Activated T-helper 1 cell treated with anti-CD3 and anti-CD28 coated beads, Interleukin-2, amount 50 U/mL, for 16 hours (primary cell): ENCODE data around the gene WDR17.

Source experiments
- DNase-seq, 2 donors: peaks; one replicate each; pipeline ENCODE4 v3.0.0-alpha.2; 2020; ENCODE audit warnings: low read depth in 1 of 2, low spot score in 1 of 2

The WDR17 gene

DNA sequence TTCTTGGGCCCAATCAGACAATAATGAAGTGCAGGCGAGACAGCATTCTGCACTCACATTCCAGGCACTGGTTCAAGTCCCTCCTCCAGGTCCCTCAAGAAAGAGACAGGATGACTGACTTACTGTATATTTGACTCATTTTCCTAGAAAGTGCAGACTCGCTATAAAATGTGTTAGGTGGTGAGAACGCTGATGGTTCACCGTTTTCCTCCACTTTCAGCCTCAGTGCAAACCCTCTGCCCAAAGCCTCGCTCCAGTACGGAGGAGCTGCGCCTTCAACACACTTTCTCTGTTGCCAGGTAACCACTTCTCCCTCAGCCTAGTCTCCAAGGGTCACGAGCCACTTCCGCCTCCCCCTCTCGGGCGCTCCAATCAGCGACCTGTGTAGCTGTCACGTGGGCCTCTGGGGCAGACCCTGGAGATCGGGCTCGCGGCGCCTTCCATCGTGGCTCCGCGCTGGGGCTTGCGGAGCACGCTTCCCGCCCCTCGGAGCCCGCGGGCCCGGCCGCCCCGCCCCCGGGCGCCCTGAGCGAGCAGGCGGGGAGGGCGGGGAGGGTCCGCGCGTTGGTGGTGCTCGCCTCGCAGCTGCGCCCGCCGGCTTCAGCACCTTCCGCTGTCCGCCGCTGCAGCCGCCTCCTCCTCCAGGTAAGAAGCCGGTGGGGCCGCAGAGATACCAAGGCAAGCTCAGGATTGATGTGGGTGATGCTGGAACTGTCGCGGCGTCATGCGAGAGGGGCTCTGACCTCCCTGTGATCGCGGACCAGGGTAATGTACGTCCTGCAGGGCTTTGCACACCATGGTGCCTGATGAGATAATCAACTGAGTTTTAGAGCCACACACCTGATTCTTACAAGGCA lies at the start of gene WDR17:
TSS of gene WDR17 (plus strand) at position 407 of the 857 bp plus-strand sequence. CDS start 45,740 bp downstream, outside the sequence.
- peak; percentile 34 to 40 for DNase-seq

- DNase-seq = no peak
Observed at GRCh38 chr4:176016601-176017000, 49.0 kb upstream of the WDR17 start.

GRCh38 chr4:176020481-176021085 lies 45.1 kb upstream of the WDR17 start:
- DNase-seq = no peak

- no peak for DNase-seq
Observed at GRCh38 chr4:176030391-176030790, 35.2 kb upstream of the WDR17 start.

DNA sequence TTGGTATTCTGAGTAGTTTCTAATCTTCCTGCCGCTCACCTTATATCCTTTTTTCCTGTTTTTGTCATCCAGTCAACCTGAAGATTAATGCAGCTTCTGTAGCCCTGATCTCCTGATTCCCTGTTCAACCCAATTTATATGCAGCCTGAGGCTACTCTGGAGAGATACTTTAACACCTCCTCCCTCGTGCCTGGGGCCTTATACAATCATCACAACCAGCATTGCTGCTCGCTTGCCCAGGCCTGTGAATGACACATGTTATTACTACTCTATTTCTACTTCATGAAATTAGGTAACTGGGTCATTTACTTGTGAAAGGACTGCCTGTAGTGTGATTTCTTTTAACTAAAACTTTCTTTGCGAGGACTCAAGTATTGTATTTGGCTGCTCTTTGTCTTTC lies 33.7 kb upstream of the WDR17 start:
- no peak for DNase-seq

- DNase-seq = no peak
Observed at GRCh38 chr4:176032454-176032853, 33.2 kb upstream of the WDR17 start.

- DNase-seq = no peak
Observed at GRCh38 chr4:176034499-176034898, 31.1 kb upstream of the WDR17 start.

DNA sequence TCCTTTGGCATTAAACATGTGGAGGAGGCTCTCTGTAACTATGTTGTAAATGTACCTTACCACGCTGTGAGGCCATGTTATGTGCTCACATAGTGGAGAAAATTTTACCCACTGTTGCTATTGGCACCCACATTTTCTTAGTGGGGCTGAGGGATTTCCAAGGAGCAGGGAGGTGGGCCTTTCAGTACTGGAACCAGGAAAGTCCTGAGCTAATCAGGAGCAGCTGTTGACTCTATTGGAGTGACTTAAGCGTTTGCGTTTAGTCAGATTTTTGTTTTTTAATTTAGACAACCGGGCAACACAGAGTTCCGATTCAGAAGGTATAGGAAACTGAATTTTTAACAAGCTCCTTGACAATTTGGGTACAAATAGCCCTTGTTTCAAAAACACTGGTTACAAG lies 30.7 kb upstream of the WDR17 start:
- DNase-seq = no peak

DNA sequence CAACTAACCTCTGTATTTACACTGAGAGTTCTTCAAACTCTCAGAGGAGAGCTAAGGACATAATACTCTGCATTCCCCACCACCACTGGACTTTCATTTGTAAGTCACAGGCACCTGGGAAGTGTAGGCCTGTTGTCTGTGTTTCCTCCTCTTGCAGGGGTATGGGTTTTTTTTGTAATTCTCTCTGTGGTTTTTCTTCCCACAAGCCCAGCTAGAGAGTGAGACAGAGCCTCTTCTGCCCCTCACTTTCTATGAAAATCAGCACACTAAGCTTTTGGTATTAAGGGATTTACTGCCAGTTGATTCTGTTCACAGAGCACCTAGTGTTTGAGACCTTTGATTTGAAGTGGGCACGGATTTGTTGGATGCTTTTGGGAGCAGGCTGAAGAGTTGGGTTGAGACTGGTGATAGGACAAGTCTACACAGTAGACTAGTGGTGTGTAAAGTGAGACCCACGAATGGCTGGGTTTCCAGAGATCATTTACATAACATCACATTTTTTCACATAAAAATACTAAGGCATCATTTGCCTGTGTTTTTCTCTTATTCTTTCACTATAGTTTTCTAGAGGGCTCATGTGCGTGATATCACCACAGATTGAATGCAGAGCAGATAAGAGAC lies 28.9 kb upstream of the WDR17 start:
- DNase-seq = no peak

DNA sequence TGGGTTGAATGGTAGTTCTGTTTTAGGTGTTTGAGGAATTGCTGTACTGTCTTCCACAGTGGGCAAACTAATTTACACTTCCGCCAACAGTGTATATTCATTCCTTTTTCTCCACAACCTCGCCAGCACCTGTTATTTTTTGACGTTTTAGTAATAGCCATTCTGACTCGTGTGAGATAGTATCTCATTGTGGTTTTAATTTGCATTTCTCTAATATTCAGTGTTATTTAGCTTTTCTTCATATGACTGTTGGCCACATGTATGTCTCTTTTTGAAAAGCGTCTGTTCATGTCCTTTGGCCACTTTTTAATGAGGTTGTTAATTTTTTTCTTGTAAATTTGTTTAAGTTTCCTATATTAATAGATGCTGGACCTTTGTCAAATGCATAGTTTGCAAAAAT lies 26.9 kb upstream of the WDR17 start:
- DNase-seq = no peak

DNA sequence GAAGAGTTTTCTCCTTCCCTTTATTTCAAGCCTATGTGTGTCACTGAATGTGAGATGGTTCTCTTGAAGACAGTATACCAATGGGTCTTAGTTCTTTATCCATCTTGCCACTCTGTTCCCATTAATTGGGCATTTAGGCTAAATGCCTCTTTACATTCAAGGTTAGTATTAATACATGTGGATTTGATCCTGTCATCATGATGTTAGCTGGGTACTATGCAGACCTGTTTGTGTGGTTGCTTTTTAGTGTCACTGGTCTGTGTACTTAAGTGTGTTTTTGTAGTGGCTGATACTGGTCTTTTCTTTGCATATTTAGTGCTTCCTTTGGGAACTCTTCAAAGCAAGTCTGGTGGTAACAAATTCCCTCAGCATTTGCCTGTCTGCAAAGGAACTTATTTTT lies 23.4 kb upstream of the WDR17 start:
- DNase-seq = no peak

- DNase-seq = no peak
Observed at GRCh38 chr4:176043838-176044588, 21.6 kb upstream of the WDR17 start.

GRCh38 chr4:176044589-176044951 lies 21.1 kb upstream of the WDR17 start:
- DNase-seq = no peak

- DNase-seq = no peak
Observed at GRCh38 chr4:176048631-176049030, 17.0 kb upstream of the WDR17 start.

DNA sequence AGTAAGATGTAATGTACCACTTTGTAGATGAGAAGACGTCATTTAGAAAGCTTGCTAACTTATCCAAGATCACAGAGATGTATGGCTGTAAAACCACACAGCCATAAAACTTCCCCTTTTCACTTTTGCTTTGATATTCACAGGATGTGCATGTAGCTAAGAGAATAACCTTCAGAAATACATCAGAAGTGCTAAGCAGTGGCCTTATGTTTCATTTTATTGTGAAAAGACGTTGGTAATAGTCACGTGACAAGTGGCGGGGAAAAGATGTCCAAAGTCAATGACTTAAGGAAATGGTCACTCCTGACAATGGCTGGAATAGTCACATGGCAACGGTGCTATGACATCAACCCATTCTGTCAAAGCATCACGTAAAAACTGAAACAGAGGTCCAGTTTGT lies 12.9 kb upstream of the WDR17 start:
- no peak for DNase-seq

DNA sequence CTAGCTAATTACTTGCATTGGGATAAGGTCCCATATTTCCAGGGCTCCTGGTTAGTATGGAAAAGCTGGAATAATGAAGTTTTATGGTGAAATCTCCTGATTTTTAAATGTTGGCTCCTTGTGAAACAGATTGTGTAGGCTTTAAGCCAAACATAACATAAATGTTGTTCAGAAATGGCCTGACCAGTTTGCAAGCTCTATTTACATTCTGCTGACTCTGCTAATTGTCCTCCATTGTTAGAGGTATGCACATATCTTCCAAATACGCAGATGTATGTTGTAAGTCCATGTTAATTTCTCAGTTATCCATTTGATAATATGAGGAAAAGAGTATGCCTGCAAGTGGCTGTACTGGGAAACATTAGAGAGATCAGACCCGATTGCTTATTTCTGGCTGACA lies 11.9 kb upstream of the WDR17 start:
- DNase-seq = no peak

GRCh38 chr4:176054942-176055341 lies 10.7 kb upstream of the WDR17 start:
- no peak for DNase-seq

DNA sequence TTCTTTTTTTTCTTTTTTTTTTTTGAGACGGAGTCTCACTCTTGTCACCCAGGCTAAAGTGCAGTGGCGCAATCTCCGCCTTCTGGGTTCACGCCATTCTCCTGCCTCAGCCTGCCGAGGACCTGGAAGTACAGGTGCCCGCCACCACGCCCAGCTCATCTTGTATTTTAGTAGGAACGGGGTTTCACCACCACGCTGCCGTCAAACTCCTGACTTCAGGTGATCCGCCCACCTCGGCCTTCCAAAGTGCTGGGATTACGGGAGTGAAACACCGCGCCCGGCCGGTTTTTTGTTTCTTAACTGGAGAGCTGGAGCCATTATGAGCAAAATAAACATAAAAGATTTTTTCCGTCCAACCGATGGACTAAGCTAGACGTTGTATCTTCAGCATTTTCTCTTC lies 1.9 kb upstream of the WDR17 start:
- no peak for DNase-seq

DNA sequence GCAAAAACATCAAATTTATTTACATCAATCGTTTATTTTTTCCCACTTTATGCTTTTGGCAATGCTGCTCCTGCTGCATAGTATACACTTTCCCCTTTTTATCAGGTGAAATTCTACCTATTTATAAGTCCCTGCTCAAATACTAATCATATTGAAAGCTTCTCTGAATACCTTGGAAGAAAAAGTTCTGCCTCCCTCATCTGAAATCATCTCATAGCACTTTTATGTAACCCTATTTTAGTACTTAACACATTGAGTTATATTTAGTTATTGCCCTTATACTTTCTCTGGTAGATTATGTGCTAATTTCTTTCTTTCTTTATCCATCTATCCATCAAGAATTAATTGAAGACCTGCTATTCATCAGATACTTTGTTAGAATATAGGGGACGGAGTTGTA lies 1.1 kb upstream of the WDR17 start:
- no peak for DNase-seq

GRCh38 chr4:176066757-176067156 lies 1.1 kb downstream of the WDR17 start:
- DNase-seq = no peak

GRCh38 chr4:176077561-176077960 lies 11.9 kb downstream of the WDR17 start:
- DNase-seq = no peak

GRCh38 chr4:176084769-176085168 lies 19.1 kb downstream of the WDR17 start:
- no peak for DNase-seq
